ENCODE measurements around the gene YIPF7.

YIPF7 gene

DNA sequence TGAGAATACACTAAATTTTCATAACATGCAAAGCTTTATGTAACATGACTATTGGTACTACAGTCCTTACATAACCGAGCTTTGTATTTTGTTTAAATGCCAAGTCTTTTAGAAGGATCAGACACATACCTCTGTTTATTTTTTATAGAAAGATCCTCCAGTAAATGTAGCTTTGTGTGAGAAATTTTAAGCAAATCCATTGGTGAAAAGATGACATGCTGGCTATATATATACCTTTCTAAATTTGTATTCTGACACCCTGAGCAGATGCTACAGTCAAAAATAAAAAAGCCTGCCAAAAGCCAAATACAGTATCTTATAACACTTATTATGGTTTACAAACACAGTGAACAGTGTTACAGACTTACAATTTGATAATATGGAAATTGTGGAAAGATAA lies at the start of gene YIPF7:
YIPF7 (minus strand) TSS at position 201 of the 400 bp plus-strand sequence. CDS start 1,525 bp downstream, outside the sequence.
- TF ChIP-seq, protein P1, sequence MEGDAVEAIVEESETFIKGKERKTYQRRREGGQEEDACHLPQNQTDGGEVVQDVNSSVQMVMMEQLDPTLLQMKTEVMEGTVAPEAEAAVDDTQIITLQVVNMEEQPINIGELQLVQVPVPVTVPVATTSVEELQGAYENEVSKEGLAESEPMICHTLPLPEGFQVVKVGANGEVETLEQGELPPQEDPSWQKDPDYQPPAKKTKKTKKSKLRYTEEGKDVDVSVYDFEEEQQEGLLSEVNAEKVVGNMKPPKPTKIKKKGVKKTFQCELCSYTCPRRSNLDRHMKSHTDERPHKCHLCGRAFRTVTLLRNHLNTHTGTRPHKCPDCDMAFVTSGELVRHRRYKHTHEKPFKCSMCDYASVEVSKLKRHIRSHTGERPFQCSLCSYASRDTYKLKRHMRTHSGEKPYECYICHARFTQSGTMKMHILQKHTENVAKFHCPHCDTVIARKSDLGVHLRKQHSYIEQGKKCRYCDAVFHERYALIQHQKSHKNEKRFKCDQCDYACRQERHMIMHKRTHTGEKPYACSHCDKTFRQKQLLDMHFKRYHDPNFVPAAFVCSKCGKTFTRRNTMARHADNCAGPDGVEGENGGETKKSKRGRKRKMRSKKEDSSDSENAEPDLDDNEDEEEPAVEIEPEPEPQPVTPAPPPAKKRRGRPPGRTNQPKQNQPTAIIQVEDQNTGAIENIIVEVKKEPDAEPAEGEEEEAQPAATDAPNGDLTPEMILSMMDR (IDR thresholded peaks at IDR 0.05; ENCODE audit: extremely low read depth, missing control alignments) = no peak
- DNase-seq (ENCODE audit: low spot score) = no peak

DNA sequence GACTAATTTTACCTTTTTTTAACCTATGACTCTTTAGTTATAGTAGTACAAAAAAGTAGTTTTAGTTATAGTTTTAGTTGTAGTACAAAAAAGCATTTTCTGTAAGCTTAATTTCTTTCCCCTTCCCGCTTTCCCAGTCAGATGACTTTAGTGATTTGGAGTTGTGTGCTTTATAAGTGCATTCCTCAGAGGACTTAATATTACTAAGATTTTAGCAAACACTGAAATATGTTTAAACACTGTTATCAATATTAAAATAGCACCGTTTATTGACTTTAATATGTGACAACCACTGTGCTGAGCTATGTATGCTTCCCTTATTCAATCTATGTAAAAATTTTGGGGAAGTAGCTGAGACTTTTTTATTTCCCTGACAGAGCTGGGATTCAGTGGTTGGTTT lies 49.6 kb upstream of the YIPF7 start:
- TF ChIP-seq, protein P1 (IDR thresholded peaks at IDR 0.05; ENCODE audit: extremely low read depth, missing control alignments) = no peak
- no peak for DNase-seq (ENCODE audit: low spot score)

DNA sequence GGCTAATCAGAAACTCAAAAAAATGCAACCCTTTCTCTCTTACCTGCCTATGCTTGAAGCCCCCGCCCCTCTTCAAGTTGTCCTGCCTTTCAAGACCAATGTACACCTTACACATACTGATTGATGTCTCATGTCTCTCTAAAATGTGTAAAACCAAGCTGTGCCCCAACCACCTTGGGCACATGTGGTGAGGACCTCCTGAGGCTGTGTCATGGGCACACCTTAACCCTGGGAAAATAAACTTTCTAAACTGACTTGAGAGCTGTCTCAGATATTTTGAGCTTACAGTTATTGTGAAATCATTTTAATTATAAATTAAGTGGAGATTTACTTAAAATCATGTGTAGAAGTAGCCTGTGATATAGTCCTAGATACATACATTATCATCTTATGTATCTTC lies 49.0 kb upstream of the YIPF7 start:
- no peak for DNase-seq (ENCODE audit: low spot score)
- TF ChIP-seq, protein P1 (IDR thresholded peaks at IDR 0.05; ENCODE audit: extremely low read depth, missing control alignments) = no peak

DNA sequence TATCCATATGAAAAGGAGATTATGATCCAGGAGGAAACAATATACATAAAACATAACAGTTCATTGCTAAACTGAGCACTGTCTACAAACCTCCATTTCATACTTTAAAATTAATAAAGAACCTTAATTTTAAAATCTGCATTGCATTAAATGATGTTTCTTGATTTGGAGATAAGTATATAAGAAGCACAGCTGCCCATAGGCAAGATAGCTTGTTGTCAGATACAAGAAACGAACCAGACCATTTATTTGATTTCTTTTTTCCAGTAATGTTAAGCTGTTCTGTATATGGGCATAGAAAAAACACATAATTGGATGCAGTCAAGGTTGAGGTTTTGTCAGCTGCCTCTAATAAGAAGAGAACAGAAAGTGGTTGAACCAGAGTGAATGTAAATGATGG lies 33.2 kb upstream of the YIPF7 start:
- TF ChIP-seq, protein P1 (IDR thresholded peaks at IDR 0.05; ENCODE audit: extremely low read depth, missing control alignments) = no peak
- no peak for DNase-seq (ENCODE audit: low spot score)

DNA sequence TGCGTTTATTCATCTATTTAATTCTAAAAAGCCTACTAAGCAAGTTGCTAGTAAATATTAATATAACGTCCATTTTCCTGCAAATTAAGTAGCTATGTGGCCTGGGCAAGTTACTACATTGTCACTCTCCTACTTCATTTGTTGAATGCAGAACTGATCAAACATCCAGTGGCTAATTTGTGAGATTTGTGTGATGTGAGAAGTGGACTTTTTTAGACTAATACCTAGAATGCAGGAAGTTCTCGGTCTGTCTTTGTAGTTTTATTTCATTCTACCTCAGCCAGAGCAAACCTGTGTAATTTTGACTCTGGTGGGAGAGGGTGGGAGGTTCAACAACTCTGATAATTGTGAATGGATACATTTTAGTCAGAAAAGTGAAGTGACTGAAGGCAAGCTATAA lies 27.6 kb upstream of the YIPF7 start:
- TF ChIP-seq, protein P1 (IDR thresholded peaks at IDR 0.05; ENCODE audit: extremely low read depth, missing control alignments) = no peak
- peak; percentile 13 for DNase-seq (ENCODE audit: low spot score)

DNA sequence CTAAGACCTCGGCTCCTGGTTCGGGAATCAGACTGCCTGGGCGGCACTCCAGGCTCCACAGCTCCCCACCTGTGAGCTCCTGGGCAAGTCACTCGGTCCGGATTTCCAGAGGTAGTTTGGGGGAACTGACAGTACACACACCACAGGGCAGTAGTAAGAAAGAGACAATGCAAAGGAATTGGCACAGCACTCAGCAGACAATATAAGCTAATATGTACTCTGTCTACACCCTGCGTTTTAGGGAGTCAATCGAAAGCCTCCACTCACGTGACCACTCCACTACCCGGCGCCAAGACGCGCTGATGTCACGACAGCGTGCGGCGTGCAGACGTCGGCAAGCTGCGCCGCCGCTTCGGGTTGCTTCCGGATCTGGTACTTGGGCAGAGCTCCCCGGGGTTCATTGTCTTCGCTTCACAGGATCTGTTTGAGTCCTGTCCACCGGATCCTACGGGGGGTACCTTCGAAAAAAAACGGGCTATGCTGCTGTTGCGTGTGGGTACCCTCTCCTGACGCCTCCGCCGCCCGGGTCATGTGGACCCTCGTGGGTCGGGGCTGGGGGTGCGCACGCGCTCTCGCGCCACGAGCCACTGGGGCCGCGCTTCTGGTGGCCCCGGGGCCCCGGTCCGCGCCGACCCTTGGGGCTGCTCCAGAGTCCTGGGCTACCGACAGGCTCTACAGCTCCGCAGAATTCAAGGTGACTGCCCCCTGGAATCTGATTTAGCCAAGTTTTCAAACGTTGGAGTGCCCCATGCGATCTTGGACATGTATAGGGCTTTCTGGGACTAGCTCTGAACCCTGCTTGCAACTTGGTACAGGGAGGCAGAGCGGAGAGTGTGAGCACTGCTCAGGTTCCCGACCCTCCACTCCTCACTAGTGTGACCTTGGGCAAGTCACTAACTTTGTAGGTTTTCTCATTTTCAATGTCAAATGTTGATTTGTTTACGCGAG lies 26.9 kb upstream of the YIPF7 start, which contains the start of gene GUF1:
GUF1 (plus strand) TSS at position 327 of the 948 bp plus-strand sequence; CDS start at position 530, 203 bp downstream.
- TF ChIP-seq, protein P1 (IDR thresholded peaks at IDR 0.05; ENCODE audit: extremely low read depth, missing control alignments) = no peak
- DNase-seq (ENCODE audit: low spot score) = peak; percentile 89

DNA sequence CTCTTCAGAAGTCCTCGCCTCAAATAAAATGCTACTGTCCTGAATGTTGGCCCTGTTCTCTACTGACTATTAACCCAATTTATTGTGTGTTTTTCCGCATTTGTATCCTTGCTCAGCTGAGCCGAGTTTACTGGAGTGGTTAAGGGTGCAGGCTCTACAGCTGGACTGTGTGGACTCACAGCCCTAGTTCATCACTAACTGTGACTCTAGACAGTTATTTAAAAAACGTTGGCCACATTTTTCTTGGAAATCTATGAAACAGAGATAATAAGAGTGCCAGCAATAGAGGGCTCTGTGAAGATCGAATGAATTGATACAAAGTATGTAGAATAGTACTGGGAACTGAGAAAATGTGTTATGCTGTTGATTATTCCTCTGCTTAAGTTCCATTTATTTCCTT lies 23.9 kb upstream of the YIPF7 start:
- DNase-seq (ENCODE audit: low spot score) = no peak
- TF ChIP-seq, protein P1 (IDR thresholded peaks at IDR 0.05; ENCODE audit: extremely low read depth, missing control alignments) = no peak
